Small intestine (tissue), 7 donors: ENCODE measurements around the gene SH3RF3. TPM values are rescaled to one million over a fixed set of nuclear protein-coding genes. Genes with fewer than 3 reads are reported as not detected.

Experiments used
- DNase-seq, 2 donors: peaks; one replicate each; pipeline versions ENCODE4 v3.0.0 to v3.0.0-alpha.2; 2013
- FAIRE-seq: peaks from 2 replicates; lab custom pipeline; 2012; peaks lifted over from hg19 to GRCh38; lab: Jason Lieb, UNC
- H3K27ac ChIP-seq, 3 donors: one replicate each; pipeline ENCODE4 v1.5.1; 2013; ENCODE audit warnings: low read length in 2 of 3, mild to moderate bottlenecking in 2 of 3, control low read depth in 1 of 3, inconsistent platforms in 1 of 3, low read depth in 1 of 3, moderate library complexity in 1 of 3
- H3K27me3 ChIP-seq, 3 donors: one replicate each; pipeline ENCODE4 v1.6.1; 2013; ENCODE audit warnings: low read length in 3 of 3, inconsistent platforms in 1 of 3; ENCODE audit not compliant: control insufficient read depth in 3 of 3, insufficient read depth in 3 of 3
- H3K36me3 ChIP-seq, 3 donors: one replicate each; pipeline ENCODE4 v1.6.1; 2013; ENCODE audit warnings: low read length in 3 of 3, inconsistent platforms in 1 of 3, low read depth in 1 of 3, mild to moderate bottlenecking in 1 of 3, moderate library complexity in 1 of 3; ENCODE audit not compliant: control insufficient read depth in 3 of 3, insufficient read depth in 2 of 3
- H3K4me1 ChIP-seq, 3 donors: one replicate each; pipeline ENCODE4 v1.6.1; 2013; ENCODE audit warnings: low read length in 2 of 3, inconsistent platforms in 1 of 3, low read depth in 1 of 3, mild to moderate bottlenecking in 1 of 3, moderate library complexity in 1 of 3; ENCODE audit not compliant: control insufficient read depth in 3 of 3, insufficient read depth in 2 of 3
- H3K4me3 ChIP-seq, 3 donors: one replicate each; pipeline ENCODE4 v1.5.1; 2013; ENCODE audit warnings: low read length in 3 of 3, control low read depth in 1 of 3, inconsistent platforms in 1 of 3, low read depth in 1 of 3, mild to moderate bottlenecking in 1 of 3, moderate library complexity in 1 of 3
- H3K9me3 ChIP-seq, 2 donors: one replicate each; pipeline ENCODE4 v1.6.1; 2013; ENCODE audit warnings: low read depth in 1 of 2, low read length in 1 of 2; ENCODE audit not compliant: control insufficient read depth in 2 of 2, insufficient read depth in 1 of 2
- WGBS, 3 donors: extraction: QIAGEN DNeasy Blood & Tissue Kit; methylation state at CpG; one replicate each; pipeline ENCODE4 v1.1.7; 2013; 5-methylcytosine and 5-hydroxymethylcytosine counted together
- polyA plus RNA-seq, 4 donors: library from polyadenylated mRNA; stranded (reverse) in 3 of 4; unstranded in 1 of 4; fragments of 200-250 nt in 3 of 4; fragments of 120-200 nt in 1 of 4; gene quantifications; one replicate each; pipeline versions ENCODE4 v1.2.1 to v1.2.3, GENCODE V29; 2013
- donor health status: healthy with polysubstance abuse.
- donor health status: control.
- donor health status: control.
- donor health status: Bipolar disorder and iron deficiency.
- donor health status: healthy.

SH3RF3 gene
- polyA plus RNA-seq, 4 donors: 0.22 to 3.9 (median 1.2) TPM

GRCh38 chr2:109454304-109454703 lies 325.3 kb downstream of the SH3RF3 start:
- no peaks in the 10 kb centered on the region for H3K4me1 ChIP-seq
- peaks cover 0 to 2% (median 0%) of the 10 kb centered on the region in 3 donors for H3K36me3 ChIP-seq
- WGBS, 3 donors: 85 to 88% (median 87%) methylated on average over 6 of the region's 6 CpGs
- FAIRE-seq (no peak), DNase-seq (no peak)
- H3K4me3 ChIP-seq: no peak overlapping the region
- H3K27ac ChIP-seq: no peak overlapping the region
- H3K9me3 ChIP-seq: no peaks in the 10 kb centered on the region
- H3K27me3 ChIP-seq: no peaks in the 10 kb centered on the region

DNA sequence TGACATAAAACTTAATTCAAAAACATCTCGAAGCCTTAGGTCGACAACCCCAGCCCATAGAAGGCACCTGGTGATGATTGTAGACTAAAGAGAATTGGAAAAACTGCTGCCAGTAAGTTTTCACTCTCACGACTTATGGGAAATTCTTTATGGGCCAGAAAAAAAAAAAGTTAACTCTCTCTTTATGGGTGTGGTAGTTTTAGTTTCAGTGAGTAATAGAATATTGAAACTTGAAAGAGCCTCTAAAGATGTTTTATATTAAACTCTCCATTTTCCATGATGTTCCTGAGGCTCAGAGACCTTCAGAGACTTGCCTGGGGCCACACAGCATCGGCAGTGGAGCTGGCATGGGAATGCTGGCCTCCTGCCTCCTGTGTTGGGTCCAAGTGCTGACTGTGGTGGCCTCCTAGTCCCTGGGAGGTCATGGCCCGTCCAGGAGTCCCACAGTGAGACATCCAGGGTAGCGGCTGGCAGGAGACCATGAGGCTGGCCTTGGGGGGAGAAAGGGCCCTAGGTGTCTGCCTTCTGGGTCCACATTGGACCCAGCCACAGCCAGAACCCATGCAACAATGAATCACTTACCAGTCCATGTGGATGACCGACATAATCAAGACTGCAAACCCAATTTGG lies 325.9 kb downstream of the SH3RF3 start:
- H3K4me3 ChIP-seq: no peak overlapping the region
- H3K27me3 ChIP-seq: peaks cover 0 to 4% (median 0%) of the 10 kb centered on the region in 3 donors
- no peaks in the 10 kb centered on the region for H3K9me3 ChIP-seq
- no peak for DNase-seq
- peaks cover 0 to 2% (median 0%) of the 10 kb centered on the region in 3 donors for H3K36me3 ChIP-seq
- FAIRE-seq: no peak
- H3K4me1 ChIP-seq: no peaks in the 10 kb centered on the region
- H3K27ac ChIP-seq: no peak overlapping the region
- WGBS, 3 donors: 79 to 89% (median 83%) methylated on average over 7 of the region's 7 CpGs

DNA sequence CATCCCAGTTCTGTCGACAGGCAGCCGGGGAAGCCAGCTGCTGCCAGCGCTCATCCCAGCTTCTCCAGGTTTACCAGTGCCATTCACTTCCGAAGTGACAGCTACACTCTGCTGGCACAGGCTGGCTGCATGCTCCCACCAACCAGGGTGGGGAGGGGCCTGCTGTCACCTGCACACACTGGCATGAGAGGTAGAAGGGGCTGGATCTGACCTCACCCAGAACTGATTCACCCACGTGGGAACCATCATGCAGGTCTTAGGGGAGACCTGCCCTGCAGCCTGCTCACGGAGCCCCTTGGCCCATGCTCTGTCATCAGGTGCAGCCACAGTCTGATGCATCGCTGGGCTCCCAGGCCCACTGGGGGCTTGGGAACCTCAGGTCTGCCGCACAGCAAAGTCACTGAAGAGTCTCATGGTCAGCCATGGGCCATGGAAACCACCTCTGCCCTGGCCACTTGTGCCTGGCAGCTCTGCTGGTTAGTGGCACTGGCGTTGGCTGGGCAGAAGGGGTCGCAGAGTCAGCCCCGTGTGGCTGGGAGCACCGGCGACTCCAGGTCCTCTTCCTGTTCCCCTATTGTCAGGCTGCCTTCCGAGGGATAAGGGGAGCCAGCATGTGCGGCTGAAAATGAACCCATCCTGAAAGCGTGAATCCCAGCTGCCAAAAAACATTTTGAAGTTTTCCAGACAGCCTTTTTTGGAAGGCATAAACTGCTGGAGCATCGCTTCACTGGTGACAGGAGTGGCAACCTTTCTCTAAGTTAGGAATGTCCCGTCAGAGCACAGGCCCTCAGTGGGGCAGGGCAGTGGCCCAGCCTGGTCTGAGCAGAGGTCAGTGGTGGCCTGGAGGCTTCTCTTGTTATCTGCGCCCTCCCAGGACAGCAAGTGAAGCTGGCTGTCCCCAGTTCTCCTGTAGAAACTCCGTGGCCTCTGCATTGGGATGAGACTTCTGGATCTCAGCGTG lies 327.0 kb downstream of the SH3RF3 start:
- no peak for DNase-seq
- H3K4me1 ChIP-seq: no peaks in the 10 kb centered on the region
- H3K36me3 ChIP-seq: peaks cover 0 to 2% (median 0%) of the 10 kb centered on the region in 3 donors
- H3K27me3 ChIP-seq: peaks cover 0 to 4% (median 0%) of the 10 kb centered on the region in 3 donors
- H3K9me3 ChIP-seq: no peaks in the 10 kb centered on the region
- FAIRE-seq: no peak
- no peak overlapping the region for H3K4me3 ChIP-seq
- H3K27ac ChIP-seq: no peak overlapping the region
- WGBS, 3 donors: 75 to 86% (median 82%) methylated on average over 21 of the region's 21 CpGs

DNA sequence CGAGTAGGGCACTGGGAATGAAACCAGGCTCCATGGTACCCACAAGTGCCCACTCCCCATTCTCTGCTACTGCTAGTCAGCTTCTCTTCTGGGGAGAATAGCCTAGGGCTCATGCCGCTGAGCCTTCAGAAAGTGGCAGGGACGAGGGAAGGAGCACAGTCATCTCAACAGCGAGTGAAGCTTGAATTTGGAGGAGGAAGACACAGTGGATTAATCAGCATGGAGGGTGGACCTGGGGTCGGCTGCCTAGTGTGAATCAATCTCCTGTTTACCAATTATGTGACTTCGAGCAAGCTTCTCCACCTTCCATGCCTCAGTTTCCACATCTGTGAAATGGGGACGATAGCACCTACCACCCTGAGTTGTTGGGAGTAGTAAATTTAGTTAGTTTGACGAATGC lies 327.8 kb downstream of the SH3RF3 start:
- Histone ChIP-seq H3K4me3 (no peak overlapping the region), H3K9me3 (no peaks in the 10 kb centered on the region), H3K27me3 (peaks cover 0 to 4% (median 0%) of the 10 kb centered on the region in 3 donors), H3K36me3 (peaks cover 0 to 2% (median 0%) of the 10 kb centered on the region in 3 donors), H3K27ac (no peak overlapping the region), H3K4me1 (no peaks in the 10 kb centered on the region)
- WGBS, 3 donors: 83 to 91% (median 85%) methylated on average over 8 of the region's 8 CpGs
- DNase-seq (no peak), FAIRE-seq (no peak)

DNA sequence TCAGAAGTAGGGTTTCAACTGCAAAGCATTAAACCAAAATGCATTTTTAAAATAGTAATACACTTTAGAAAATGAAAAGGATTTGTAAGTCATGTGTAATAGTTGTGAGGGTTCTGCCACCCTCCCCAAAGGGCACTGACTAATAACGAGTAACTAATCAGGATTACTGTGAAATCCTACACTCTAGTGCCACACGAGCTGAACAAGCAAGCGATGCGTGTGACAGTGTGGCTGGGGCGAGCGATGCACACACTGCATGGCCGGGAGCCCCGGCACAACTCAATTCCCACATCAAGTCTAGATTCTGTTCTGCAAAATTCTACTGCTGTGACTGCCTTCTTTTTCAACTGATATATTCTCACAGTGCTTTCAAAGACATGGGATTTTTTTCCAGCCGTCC lies 328.4 kb downstream of the SH3RF3 start:
- DNase-seq (no peak), FAIRE-seq (no peak)
- Histone ChIP-seq H3K9me3 (no peaks in the 10 kb centered on the region), H3K4me3 (no peak overlapping the region), H3K27ac (no peak overlapping the region), H3K36me3 (peaks cover 0 to 2% (median 0%) of the 10 kb centered on the region in 3 donors), H3K4me1 (no peaks in the 10 kb centered on the region), H3K27me3 (peaks cover 0 to 4% (median 0%) of the 10 kb centered on the region in 3 donors)
- WGBS, 3 donors: 79 to 84% (median 80%) methylated on average over 9 of the region's 9 CpGs

GRCh38 chr2:109457794-109458193 lies 328.8 kb downstream of the SH3RF3 start:
- WGBS, 3 donors: 73 to 79% (median 76%) methylated on average over 7 of the region's 7 CpGs
- H3K27ac ChIP-seq: no peak overlapping the region

DNA sequence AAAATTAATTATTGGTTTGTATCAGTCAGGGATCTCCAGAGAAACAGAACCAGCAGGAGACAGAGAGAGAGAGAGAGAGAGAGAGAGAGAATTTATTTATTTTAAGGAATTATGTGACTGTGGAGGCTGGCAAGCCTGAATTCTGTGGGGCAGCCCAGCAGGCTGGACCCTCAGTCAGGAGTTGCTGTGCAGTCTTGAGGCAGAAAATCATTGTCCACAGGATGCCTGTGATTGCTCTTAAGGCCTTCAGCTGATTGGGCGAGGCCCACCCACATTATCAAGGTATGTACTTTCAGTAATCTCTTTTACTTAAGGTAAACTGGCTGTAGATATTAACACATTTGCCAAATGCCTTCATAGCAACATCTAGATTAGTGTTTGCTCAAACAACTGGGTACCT lies 329.5 kb downstream of the SH3RF3 start:
- no peak overlapping the region for H3K27ac ChIP-seq
- H3K9me3 ChIP-seq: no peaks in the 10 kb centered on the region
- peaks cover 0 to 4% (median 0%) of the 10 kb centered on the region in 3 donors for H3K27me3 ChIP-seq
- 86 to 100% (median 93%) methylated on average over 1 of the region's 1 CpG for WGBS, 3 donors
- H3K36me3 ChIP-seq: peaks cover 0 to 2% (median 0%) of the 10 kb centered on the region in 3 donors
- no peaks in the 10 kb centered on the region for H3K4me1 ChIP-seq
- H3K4me3 ChIP-seq: no peak overlapping the region
- no peak for DNase-seq
- FAIRE-seq: no peak

More at GRCh38 chr2:109457794-109458193, 328.8 kb downstream of the SH3RF3 start:
- Histone ChIP-seq H3K27me3 (peaks cover 0 to 4% (median 0%) of the 10 kb centered on the region in 3 donors), H3K4me1 (no peaks in the 10 kb centered on the region), H3K4me3 (no peak overlapping the region), H3K9me3 (no peaks in the 10 kb centered on the region), H3K36me3 (peaks cover 0 to 2% (median 0%) of the 10 kb centered on the region in 3 donors)
- FAIRE-seq: no peak
- DNase-seq: no peak

- Histone ChIP-seq H3K36me3 (peaks cover 0 to 2% (median 0%) of the 10 kb centered on the region in 3 donors), H3K27me3 (peaks cover 0 to 4% (median 0%) of the 10 kb centered on the region in 3 donors), H3K9me3 (no peaks in the 10 kb centered on the region), H3K4me1 (no peaks in the 10 kb centered on the region), H3K4me3 (no peak overlapping the region), H3K27ac (no peak overlapping the region)
- no peak for FAIRE-seq
- DNase-seq: no peak
- WGBS, 3 donors: 81 to 83% (median 83%) methylated on average over 6 of the region's 6 CpGs
These were observed 330.5 kb downstream of the SH3RF3 start for GRCh38 chr2:109459485-109459884.
